Activated CD4-positive, alpha-beta memory T cell treated with anti-CD3 and anti-CD28 coated beads, Interleukin-2, amount 10 ng/mL, durations not matched to agents 7 days and 5 days (primary cell): Measurements from ENCODE around the gene RNASE4. TPM values are rescaled to one million over a fixed set of nuclear protein-coding genes. Genes with fewer than 3 reads are reported as not detected.
"Not testable (repeated sequence)": the region's sequence is repeated elsewhere in the genome, so short reads cannot be mapped to it uniquely, and the experiment has no call there.

Source experiments
- CTCF ChIA-PET: fragments of 350-600 bp; sonication (Branson Sonifier 250); formaldehyde crosslinking; loops from one replicate; lab custom pipeline; 2021; ENCODE audit warnings: antibody characterized with exemption, inconsistent platforms; lab: Charles Lee
- POLR2A ChIA-PET: fragments of 350-600 bp; sonication (Branson Sonifier 250); formaldehyde crosslinking; loops from one replicate; lab custom pipeline; 2021; ENCODE audit warnings: antibody characterized with exemption; lab: Charles Lee
- DNase-seq: peaks from one replicate; pipeline ENCODE4 v3.0.0-alpha.2; 2020
- H3K27ac Mint-ChIP-seq: one replicate; pipeline ENCODE4 v1.8.0; 2021; ENCODE audit warnings: mild to moderate bottlenecking, mixed read lengths
- H3K27me3 Mint-ChIP-seq: one replicate; pipeline ENCODE4 v1.8.0; 2021; ENCODE audit warnings: mixed read lengths
- H3K36me3 Mint-ChIP-seq: one replicate; pipeline ENCODE4 v1.8.0; 2021; ENCODE audit warnings: low read depth, mixed read lengths
- H3K4me1 Mint-ChIP-seq: one replicate; pipeline ENCODE4 v1.8.0; 2021; ENCODE audit warnings: mixed read lengths
- H3K4me3 Mint-ChIP-seq: one replicate; pipeline ENCODE4 v1.8.0; 2021; ENCODE audit warnings: mild to moderate bottlenecking, mixed read lengths
- H3K9me3 Mint-ChIP-seq: one replicate; pipeline ENCODE4 v1.8.0; 2021; ENCODE audit warnings: mixed read lengths
- total RNA-seq, 2 experiments: library from RNA; stranded (reverse); gene quantifications; one replicate each; pipeline ENCODE4 v1.2.3, GENCODE V29; 2021

RNASE4 gene
- total RNA-seq, 2 experiments from 2014 or later: 2.7 to 4.7 TPM

- Mint-ChIP-seq H3K9me3 (no peaks in the 10 kb centered on the region), H3K27ac (no peak within 1 kb of the TSS), H3K36me3 (no peaks in the 10 kb centered on the region), H3K4me1 (peaks cover 43% of the 10 kb centered on the region), H3K27me3 (no peaks in the 10 kb centered on the region), H3K4me3 (no peak within 1 kb of the TSS)
- CTCF ChIA-PET: interaction anchor here (1.2 to 8.3 kb wide), 3 partner anchors 27 to 360 kb away, joined by 3 to 122 read pairs (median 3); no protein-coding TSS in a partner anchor
- POLR2A ChIA-PET: interaction anchor here (1.0 to 1.4 kb wide), 2 partner anchors 25 to 75 kb away, joined by 3 to 4 read pairs; no protein-coding TSS in a partner anchor
- DNase-seq: no peak
Measured at GRCh38 chr14:20688167-20688839, 3.9 kb downstream of the RNASE4 start, which contains the start of gene ANG. Gene ANG (plus strand): TSS chr14:20688764. CDS start chr14:20693565, 4,801 bp downstream.

- H3K4me3 Mint-ChIP-seq: no peak overlapping the region
- peaks cover 37% of the 10 kb centered on the region for H3K4me1 Mint-ChIP-seq
- H3K9me3 Mint-ChIP-seq: no peaks in the 10 kb centered on the region
- CTCF ChIA-PET: interaction anchor here (0.6 to 8.3 kb wide), 20 partner anchors 10 to 363 kb away, joined by 3 to 122 read pairs (median 4); partner anchors contain the start of gene CCNB1IP1
- DNase-seq: peak; percentile 42
- H3K36me3 Mint-ChIP-seq: no peaks in the 10 kb centered on the region
- POLR2A ChIA-PET: interaction anchor here (0.7 to 3.0 kb wide), 8 partner anchors 10 to 348 kb away, joined by 3 to 19 read pairs (median 4); partner anchors contain the start of gene PARP2
- H3K27ac Mint-ChIP-seq: peak overlapping the region; percentile 41
- H3K27me3 Mint-ChIP-seq: no peaks in the 10 kb centered on the region
Measured at GRCh38 chr14:20690848-20691640, 6.7 kb downstream of the RNASE4 start.

GRCh38 chr14:20692116-20692751 lies 7.9 kb downstream of the RNASE4 start:
- Mint-ChIP-seq H3K36me3 (no peaks in the 10 kb centered on the region), H3K27ac (peak overlapping the region; percentile 68), H3K4me1 (peaks cover 36% of the 10 kb centered on the region), H3K9me3 (no peaks in the 10 kb centered on the region), H3K4me3 (no peak overlapping the region), H3K27me3 (no peaks in the 10 kb centered on the region)
- CTCF ChIA-PET: interaction anchor here (1.0 to 8.3 kb wide), 10 partner anchors 8 to 279 kb away, joined by 4 to 122 read pairs (median 11); partner anchors contain the start of gene RNASE4
- POLR2A ChIA-PET: interaction anchor here (0.7 to 3.0 kb wide), 5 partner anchors 11 to 349 kb away, joined by 3 to 19 read pairs (median 4); partner anchors contain the start of gene PARP2
- DNase-seq: no peak

GRCh38 chr14:20696764-20697163 lies 12.4 kb downstream of the RNASE4 start:
- Mint-ChIP-seq H3K27me3 (peaks cover 1% of the 10 kb centered on the region), H3K36me3 (no peaks in the 10 kb centered on the region), H3K4me3 (no peak overlapping the region), H3K27ac (no peak overlapping the region), H3K9me3 (no peaks in the 10 kb centered on the region), H3K4me1 (peaks cover 23% of the 10 kb centered on the region)
- CTCF ChIA-PET: interaction anchor here (0.8 to 3.4 kb wide), 14 partner anchors 10 to 274 kb away, joined by 3 to 24 read pairs (median 4); partner anchors contain the start of gene RNASE4
- DNase-seq: no peak
- POLR2A ChIA-PET: no interaction called here

GRCh38 chr14:20697273-20698017 lies 13.1 kb downstream of the RNASE4 start:
- Mint-ChIP-seq H3K4me3 (no peak overlapping the region), H3K4me1 (peaks cover 18% of the 10 kb centered on the region), H3K9me3 (no peaks in the 10 kb centered on the region), H3K27me3 (peaks cover 1% of the 10 kb centered on the region), H3K27ac (no peak overlapping the region), H3K36me3 (no peaks in the 10 kb centered on the region)
- DNase-seq: peak; percentile 74
- POLR2A ChIA-PET: interaction anchor here (1.0 kb wide), 1 partner anchor 16 kb away, joined by 3 read pairs; no protein-coding TSS in a partner anchor
- CTCF ChIA-PET: interaction anchor here (0.8 to 3.4 kb wide), 17 partner anchors 9 to 274 kb away, joined by 3 to 24 read pairs (median 4); partner anchors contain the start of gene RNASE4

GRCh38 chr14:20698018-20698329 lies 13.6 kb downstream of the RNASE4 start:
- DNase-seq: no peak
- no peak overlapping the region for H3K4me3 Mint-ChIP-seq
- H3K9me3 Mint-ChIP-seq: no peaks in the 10 kb centered on the region
- POLR2A ChIA-PET: interaction anchor here (1.0 kb wide), 1 partner anchor 16 kb away, joined by 3 read pairs; no protein-coding TSS in a partner anchor
- H3K27me3 Mint-ChIP-seq: peaks cover 1% of the 10 kb centered on the region
- no peaks in the 10 kb centered on the region for H3K36me3 Mint-ChIP-seq
- CTCF ChIA-PET: interaction anchor here (0.9 to 1.2 kb wide), 6 partner anchors 10 to 273 kb away, joined by 3 to 5 read pairs (median 4); no protein-coding TSS in a partner anchor
- H3K27ac Mint-ChIP-seq: no peak overlapping the region
- peaks cover 15% of the 10 kb centered on the region for H3K4me1 Mint-ChIP-seq

GRCh38 chr14:20698934-20699333 lies 14.6 kb downstream of the RNASE4 start:
- POLR2A ChIA-PET: no interaction called here
- Mint-ChIP-seq H3K9me3 (no peaks in the 10 kb centered on the region), H3K4me3 (no peak overlapping the region), H3K4me1 (peaks cover 9% of the 10 kb centered on the region), H3K36me3 (no peaks in the 10 kb centered on the region), H3K27me3 (peaks cover 1% of the 10 kb centered on the region), H3K27ac (no peak overlapping the region)
- DNase-seq: no peak
- CTCF ChIA-PET: interaction anchor here (0.9 to 1.2 kb wide), 5 partner anchors 156 to 272 kb away, joined by 3 to 5 read pairs (median 3); no protein-coding TSS in a partner anchor

- CTCF ChIA-PET: interaction anchor here (0.6 to 1.9 kb wide), 6 partner anchors 14 to 389 kb away, joined by 3 to 10 read pairs (median 3); no protein-coding TSS in a partner anchor
- no peak overlapping the region for H3K4me3 Mint-ChIP-seq
Measured at GRCh38 chr14:20699931-20700330, 15.6 kb downstream of the RNASE4 start.

GRCh38 chr14:20700965-20701364 lies 16.6 kb downstream of the RNASE4 start:
- POLR2A ChIA-PET, H3K27ac Mint-ChIP-seq, H3K4me3 Mint-ChIP-seq, DNase-seq, H3K36me3 Mint-ChIP-seq, H3K4me1 Mint-ChIP-seq, H3K27me3 Mint-ChIP-seq, H3K9me3 Mint-ChIP-seq: not testable (repeated sequence)
- CTCF ChIA-PET: interaction anchor here (1.9 kb wide), 1 partner anchor 157 kb away, joined by 9 read pairs; no protein-coding TSS in a partner anchor

More at GRCh38 chr14:20699931-20700330, 15.6 kb downstream of the RNASE4 start:
- DNase-seq: no peak
- H3K9me3 Mint-ChIP-seq: no peaks in the 10 kb centered on the region
- no peak overlapping the region for H3K27ac Mint-ChIP-seq
- H3K36me3 Mint-ChIP-seq: no peaks in the 10 kb centered on the region
- H3K27me3 Mint-ChIP-seq: peaks cover 1% of the 10 kb centered on the region
- H3K4me1 Mint-ChIP-seq: peaks cover 8% of the 10 kb centered on the region
- POLR2A ChIA-PET: no interaction called here

GRCh38 chr14:20706657-20707355 lies 22.4 kb downstream of the RNASE4 start:
- CTCF ChIA-PET: interaction anchor here (1.2 to 1.6 kb wide), 2 partner anchors 10 to 264 kb away, joined by 3 to 5 read pairs; no protein-coding TSS in a partner anchor
- DNase-seq: no peak
- H3K4me3 Mint-ChIP-seq: no peak overlapping the region
- H3K36me3 Mint-ChIP-seq: no peaks in the 10 kb centered on the region
- POLR2A ChIA-PET: no interaction called here
- no peak overlapping the region for H3K27ac Mint-ChIP-seq
- H3K4me1 Mint-ChIP-seq: no peaks in the 10 kb centered on the region
- peaks cover 2% of the 10 kb centered on the region for H3K27me3 Mint-ChIP-seq
- H3K9me3 Mint-ChIP-seq: no peaks in the 10 kb centered on the region

- CTCF ChIA-PET: interaction anchor here (0.9 to 1.6 kb wide), 2 partner anchors 9 to 11 kb away, joined by 4 to 5 read pairs; no protein-coding TSS in a partner anchor
- Mint-ChIP-seq H3K4me3 (no peak overlapping the region), H3K27ac (no peak overlapping the region)
Measured at GRCh38 chr14:20707622-20708021, 23.3 kb downstream of the RNASE4 start.

More at GRCh38 chr14:20707622-20708021, 23.3 kb downstream of the RNASE4 start:
- DNase-seq: no peak
- Mint-ChIP-seq H3K9me3 (no peaks in the 10 kb centered on the region), H3K36me3 (no peaks in the 10 kb centered on the region), H3K27me3 (peaks cover 2% of the 10 kb centered on the region), H3K4me1 (no peaks in the 10 kb centered on the region)
- POLR2A ChIA-PET: no interaction called here
